CD4-positive, alpha-beta T cell treated with Interleukin-6 at 100 ng/mL for 8 hours (primary cell): ENCODE results near the gene TMEM132E.
A peak's percentile ranks its signal among the peaks of the same experiment; 100 is the strongest.
"Not testable (repeated sequence)": the region's sequence is repeated elsewhere in the genome, so short reads cannot be mapped to it uniquely, and the experiment has no call there.

Experiments
- DNase-seq: peaks from one replicate; pipeline ENCODE4 v3.0.0-alpha.2; 2020; ENCODE audit warnings: mixed read lengths, low spot score

Gene TMEM132E, protein sequence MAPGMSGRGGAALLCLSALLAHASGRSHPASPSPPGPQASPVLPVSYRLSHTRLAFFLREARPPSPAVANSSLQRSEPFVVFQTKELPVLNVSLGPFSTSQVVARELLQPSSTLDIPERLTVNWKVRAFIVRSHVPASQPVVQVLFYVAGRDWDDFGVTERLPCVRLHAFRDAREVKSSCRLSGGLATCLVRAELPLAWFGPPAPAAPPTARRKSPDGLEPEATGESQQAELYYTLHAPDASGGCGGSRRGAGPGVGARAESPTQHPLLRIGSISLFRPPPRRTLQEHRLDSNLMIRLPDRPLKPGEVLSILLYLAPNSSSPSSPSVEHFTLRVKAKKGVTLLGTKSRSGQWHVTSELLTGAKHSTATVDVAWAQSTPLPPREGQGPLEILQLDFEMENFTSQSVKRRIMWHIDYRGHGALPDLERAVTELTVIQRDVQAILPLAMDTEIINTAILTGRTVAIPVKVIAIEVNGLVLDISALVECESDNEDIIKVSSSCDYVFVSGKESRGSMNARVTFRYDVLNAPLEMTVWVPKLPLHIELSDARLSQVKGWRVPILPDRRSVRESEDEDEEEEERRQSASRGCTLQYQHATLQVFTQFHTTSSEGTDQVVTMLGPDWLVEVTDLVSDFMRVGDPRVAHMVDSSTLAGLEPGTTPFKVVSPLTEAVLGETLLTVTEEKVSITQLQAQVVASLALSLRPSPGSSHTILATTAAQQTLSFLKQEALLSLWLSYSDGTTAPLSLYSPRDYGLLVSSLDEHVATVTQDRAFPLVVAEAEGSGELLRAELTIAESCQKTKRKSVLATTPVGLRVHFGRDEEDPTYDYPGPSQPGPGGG (N-terminal part only)

DNA sequence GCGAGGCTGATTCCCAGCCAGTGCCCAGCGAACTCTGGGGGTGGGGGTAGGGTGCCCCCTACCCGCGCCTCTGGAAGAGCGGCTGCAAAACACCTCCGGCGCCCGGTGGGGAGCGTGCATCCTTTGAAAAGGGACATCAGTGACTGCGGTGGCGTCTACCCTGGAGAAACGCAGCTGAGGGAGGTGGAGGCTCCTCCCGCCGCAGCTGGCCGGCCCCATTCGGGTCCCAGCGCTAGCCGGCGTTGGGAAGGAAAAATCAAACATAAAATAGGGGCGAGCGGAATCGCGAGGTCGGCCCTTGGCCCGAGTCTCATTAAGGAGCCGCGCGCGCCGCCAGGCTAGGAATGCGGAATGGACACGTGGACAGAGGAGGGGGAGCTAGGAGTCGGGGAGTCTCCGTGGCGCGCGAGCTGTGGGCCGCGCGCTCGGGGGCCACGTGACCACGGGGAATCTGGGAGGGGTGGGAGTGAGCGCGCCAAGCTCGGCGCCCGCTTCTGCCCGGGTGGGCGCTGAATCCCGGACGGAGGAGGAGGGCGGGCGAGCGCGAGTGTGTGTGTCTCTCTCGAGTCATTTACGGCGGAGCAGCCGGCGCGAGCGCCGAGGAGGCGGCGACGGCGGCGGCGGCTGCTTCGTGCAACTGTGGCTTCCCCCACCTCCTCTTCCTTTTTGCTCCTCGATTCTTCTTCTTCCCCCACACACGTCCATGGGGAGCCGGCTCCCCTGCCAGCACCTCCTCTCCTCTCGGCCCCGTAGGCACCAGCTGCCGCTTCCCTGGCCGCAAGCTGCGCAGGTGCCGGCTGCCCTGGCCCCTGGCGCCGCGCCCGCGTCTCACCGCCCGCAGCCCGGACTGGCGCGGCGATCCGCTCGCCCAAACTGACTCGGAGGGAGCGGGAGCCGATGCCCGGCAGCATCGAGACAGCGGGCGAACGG lies at the start of gene TMEM132E:
Gene TMEM132E, plus strand, starts transcription at position 566 of the 930 bp plus-strand sequence. CDS start 1,495 bp downstream, outside the sequence.
- no peak for DNase-seq

DNA sequence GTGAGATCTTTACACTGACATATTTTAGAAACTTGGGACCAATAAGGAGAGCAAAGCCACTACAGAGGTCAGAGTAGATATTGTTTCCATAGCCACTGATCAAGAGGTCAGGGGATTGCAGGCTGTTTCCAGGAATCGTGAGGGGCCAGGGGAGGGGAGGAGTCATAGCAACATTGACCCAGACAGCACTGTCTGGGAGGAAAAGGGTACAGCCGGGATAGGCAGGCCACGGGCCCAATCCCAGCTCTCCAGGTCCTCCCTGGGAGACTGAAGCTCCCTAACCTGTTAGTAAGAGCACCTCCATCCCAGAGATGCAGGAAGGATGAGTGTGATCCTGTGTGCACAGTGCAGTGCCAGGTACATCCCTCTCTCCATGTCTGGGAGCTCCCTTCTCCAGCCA lies 48.5 kb upstream of the TMEM132E start:
- no peak for DNase-seq

DNA sequence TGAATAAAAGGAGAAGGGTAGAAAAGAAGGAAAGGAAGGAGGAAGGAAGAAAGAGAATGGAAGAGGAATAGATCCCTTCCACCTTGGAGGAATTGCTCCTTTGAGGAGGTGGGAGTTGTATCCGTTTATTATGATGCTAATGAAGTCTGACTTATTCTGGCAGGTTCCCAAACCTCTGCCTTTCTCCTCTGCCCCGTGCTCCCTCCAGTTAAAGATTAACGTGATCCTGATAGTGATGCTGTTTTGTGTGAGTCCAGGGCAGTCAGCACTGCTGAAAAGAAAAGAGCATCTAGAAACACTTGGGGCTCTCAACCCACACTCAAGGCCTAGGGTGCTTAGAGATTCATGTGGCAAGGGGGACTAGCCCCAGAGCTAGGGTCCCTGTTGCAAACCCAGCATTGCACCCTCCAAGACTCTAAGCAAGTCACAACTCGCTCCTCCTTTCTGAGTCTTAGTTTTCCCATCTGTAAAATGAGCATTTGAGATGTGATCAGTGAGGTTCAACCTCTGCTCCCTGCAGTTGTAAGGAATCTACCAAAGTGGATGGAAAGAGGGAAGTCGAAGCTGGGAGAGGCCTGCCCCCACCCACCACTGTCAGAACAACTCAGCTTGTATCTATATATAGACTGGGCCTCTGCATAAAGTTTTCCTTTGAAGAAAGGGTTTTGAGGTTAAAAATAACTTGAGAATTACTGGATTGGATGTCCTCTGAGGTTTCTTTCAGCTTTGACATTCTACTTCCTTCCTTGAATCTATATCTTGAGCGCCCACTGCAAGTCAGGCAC lies 46.9 kb upstream of the TMEM132E start:
- DNase-seq: no peak

- DNase-seq: no peak
Observed at GRCh38 chr17:34533806-34534527, 45.4 kb upstream of the TMEM132E start.

- no peak for DNase-seq
Observed at GRCh38 chr17:34537445-34537844, 41.9 kb upstream of the TMEM132E start.

- DNase-seq: not testable (repeated sequence)
Observed at GRCh38 chr17:34538582-34538981, 40.8 kb upstream of the TMEM132E start.

GRCh38 chr17:34539881-34540280 lies 39.5 kb upstream of the TMEM132E start:
- no peak for DNase-seq

DNA sequence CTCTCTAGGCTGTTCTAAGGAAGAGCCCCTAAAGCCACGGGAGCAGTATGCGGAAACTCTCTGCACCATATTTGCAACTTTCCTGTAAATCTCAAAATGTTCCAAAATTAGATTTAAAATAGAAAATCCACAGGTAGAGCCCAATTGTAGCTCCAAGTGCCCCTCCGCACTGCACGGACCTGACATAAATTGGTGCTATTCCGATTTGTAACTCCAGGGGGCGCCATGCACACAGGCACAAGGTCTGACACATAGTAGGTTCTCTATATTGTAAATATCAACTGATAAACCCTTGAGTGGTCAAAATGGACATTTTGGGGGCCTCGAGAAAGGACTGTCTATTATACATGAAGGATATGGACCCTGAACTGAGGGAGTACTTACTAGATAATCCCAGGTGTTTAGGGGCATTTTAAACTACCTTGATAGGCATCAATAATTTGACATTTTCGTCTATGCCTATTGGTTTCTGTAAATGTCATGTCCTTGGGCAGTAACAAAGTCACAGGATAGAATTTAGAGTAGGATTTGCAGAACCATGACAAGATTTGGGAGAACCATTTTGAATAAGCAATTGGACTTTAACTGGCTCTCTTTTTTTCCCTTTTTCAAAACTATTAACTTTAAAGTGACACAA lies 36.6 kb upstream of the TMEM132E start:
- DNase-seq: peak; percentile 39

DNA sequence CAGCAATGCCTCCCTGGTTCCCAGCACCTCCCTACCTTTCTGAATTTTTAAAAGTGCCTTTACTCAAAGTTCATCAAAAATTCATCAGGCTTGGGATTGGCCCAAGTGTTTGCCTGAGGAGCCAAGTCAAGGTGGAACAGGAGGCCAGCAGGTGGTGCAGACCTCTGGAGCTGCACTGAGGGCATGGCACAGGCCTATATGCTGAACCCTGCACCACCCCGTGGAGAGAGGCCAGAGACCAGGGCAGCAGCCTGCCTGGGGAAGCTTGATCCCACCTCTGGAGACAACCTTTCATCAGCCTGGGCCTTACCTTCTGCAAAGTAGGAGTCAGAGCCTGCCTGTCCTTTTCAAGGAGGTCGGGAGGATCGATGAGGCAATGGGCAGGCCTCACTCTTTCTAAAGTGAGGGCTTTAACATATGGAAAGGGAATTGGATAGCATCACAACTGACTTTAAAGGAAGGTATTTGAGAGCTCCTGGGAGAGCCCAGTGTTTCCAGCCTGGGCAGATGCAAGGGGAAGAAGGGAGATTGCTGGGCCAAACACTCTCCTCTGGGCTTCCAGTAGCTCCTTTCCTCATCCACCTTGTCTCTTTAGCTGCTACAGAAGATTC lies 31.8 kb upstream of the TMEM132E start:
- DNase-seq: no peak

- no peak for DNase-seq
Observed at GRCh38 chr17:34549966-34550365, 29.4 kb upstream of the TMEM132E start.

- no peak for DNase-seq
Observed at GRCh38 chr17:34553907-34554306, 25.5 kb upstream of the TMEM132E start.

DNA sequence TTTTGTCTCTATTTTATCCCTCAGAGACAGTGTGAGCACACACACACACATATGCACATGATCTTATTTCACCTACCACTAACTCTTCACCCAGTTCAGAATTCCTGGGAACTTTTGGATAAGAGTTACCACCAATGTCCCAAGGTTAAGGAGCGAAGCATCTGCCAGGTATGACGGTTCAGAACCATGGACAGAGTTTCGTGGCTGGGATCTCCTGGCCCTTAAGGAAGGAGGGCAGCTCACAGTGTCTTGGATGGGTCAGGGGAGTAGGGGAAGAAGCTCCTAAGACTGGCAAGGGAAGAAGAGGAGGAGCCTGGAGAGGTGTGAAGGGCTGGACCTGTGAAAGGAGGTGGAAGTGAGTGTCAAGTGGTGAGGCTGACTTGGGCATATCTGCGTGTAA lies 23.0 kb upstream of the TMEM132E start:
- DNase-seq: no peak

GRCh38 chr17:34556931-34557330 lies 22.5 kb upstream of the TMEM132E start:
- no peak for DNase-seq

- DNase-seq: no peak
Observed at GRCh38 chr17:34561328-34561727, 18.1 kb upstream of the TMEM132E start.

- no peak for DNase-seq
Observed at GRCh38 chr17:34562387-34562786, 17.0 kb upstream of the TMEM132E start.

DNA sequence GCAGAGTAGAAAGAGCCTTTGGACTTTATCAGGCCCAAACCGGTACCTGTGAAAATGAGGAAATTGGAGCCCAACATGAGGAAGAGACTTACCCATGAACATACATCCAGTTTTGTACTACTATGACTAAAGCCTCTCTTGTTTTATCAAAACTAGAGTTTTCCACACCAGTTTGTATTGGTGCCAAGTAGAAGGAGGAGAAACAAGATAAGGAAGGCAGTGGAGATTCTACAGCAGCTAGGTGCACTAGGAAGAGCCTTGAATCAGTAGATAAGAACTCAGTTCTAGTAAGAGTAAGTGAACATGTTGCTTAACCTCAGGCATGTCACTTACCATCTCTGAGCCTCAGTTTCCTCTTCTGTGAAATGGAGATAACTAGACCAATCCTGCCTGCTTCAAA lies 13.7 kb upstream of the TMEM132E start:
- DNase-seq: no peak

- DNase-seq: no peak
Observed at GRCh38 chr17:34566201-34566600, 13.2 kb upstream of the TMEM132E start.

DNA sequence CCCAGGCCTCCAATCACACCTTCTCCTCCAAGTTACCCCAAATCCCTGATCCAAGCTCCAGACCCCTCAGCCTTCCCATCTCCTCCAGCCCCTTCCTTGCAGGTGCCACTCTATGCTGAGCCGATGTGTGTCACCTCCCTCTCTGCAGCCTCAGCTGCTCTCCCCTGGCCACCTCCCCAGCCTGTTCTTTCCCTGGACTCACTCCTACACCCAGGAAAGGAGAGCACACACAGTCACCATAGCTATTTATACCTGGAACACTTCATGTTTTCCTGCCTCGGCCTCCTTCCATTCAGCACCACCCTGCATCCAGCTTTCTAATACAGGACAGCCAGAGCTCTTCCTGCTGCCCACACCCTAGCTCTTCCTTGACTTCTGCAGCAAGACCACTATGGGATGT lies 12.5 kb upstream of the TMEM132E start:
- no peak for DNase-seq

GRCh38 chr17:34567691-34568465 lies 11.5 kb upstream of the TMEM132E start:
- DNase-seq: no peak
